ENCODE results near the gene C6orf118. TPM values are rescaled to one million over a fixed set of nuclear protein-coding genes. Genes with fewer than 3 reads are reported as not detected.

Gene C6orf118
- total RNA-seq, 1 experiment from 2014 or later, result not detected

GRCh38 chr6:165266621-165267020, 42.8 kb downstream of the C6orf118 start:
- no peak overlapping the region for H3K27ac Mint-ChIP-seq (ENCODE audit: unreplicated experiment)
- H3K36me3 Mint-ChIP-seq (ENCODE audit: insufficient read depth, unreplicated experiment), result no peaks in the 10 kb centered on the region
- no TSS peak for BruUV-seq (replicated peaks)
- no peak for DNase-seq
- CTCF ChIA-PET, result interaction anchor here (0.6 kb wide), 1 partner anchor 61 kb away, joined by 4 read pairs; no protein-coding TSS in a partner anchor
- no peaks in the 10 kb centered on the region for H3K4me1 Mint-ChIP-seq (ENCODE audit: low read depth, unreplicated experiment)
- H3K9me3 Mint-ChIP-seq (ENCODE audit: low read depth, unreplicated experiment), result no peaks in the 10 kb centered on the region
- H3K4me3 Mint-ChIP-seq (ENCODE audit: low read depth, unreplicated experiment), result no peak overlapping the region
- TF ChIP-seq CTCF (IDR thresholded peaks at IDR 0.05; ENCODE audit: unreplicated experiment), result no peak
- peaks cover 24% of the 10 kb centered on the region for H3K27me3 Mint-ChIP-seq (ENCODE audit: unreplicated experiment)
- intact Hi-C loops (cut with micrococcal nuclease; ENCODE audit: unreplicated experiment), result no loop called here

GRCh38 chr6:165266191-165266590, 43.2 kb downstream of the C6orf118 start:
- no peak for DNase-seq
- Mint-ChIP-seq H3K4me3 (ENCODE audit: low read depth, unreplicated experiment) (no peak overlapping the region), H3K27me3 (ENCODE audit: unreplicated experiment) (peaks cover 24% of the 10 kb centered on the region), H3K4me1 (ENCODE audit: low read depth, unreplicated experiment) (no peaks in the 10 kb centered on the region), H3K36me3 (ENCODE audit: insufficient read depth, unreplicated experiment) (no peaks in the 10 kb centered on the region), H3K27ac (ENCODE audit: unreplicated experiment) (no peak overlapping the region), H3K9me3 (ENCODE audit: low read depth, unreplicated experiment) (no peaks in the 10 kb centered on the region)
- intact Hi-C loops (cut with micrococcal nuclease; ENCODE audit: unreplicated experiment), result no loop called here
- no TSS peak for BruUV-seq (replicated peaks)
- CTCF ChIA-PET, result no interaction called here
- no peak for TF ChIP-seq CTCF (IDR thresholded peaks at IDR 0.05; ENCODE audit: unreplicated experiment)

- CTCF ChIA-PET, result no interaction called here
- H3K9me3 Mint-ChIP-seq (ENCODE audit: low read depth, unreplicated experiment), result peaks cover 15% of the 10 kb centered on the region
- BruUV-seq (replicated peaks), result no TSS peak
Observed at GRCh38 chr6:165260462-165260861, 48.9 kb downstream of the C6orf118 start.

GRCh38 chr6:165249808-165250207, 59.6 kb downstream of the C6orf118 start:
- CTCF ChIA-PET, result no interaction called here
- intact Hi-C loops (cut with micrococcal nuclease; ENCODE audit: unreplicated experiment), result loop anchor here (10.0 kb wide), 1 partner anchor 605 kb away; no protein-coding TSS in a partner anchor
- no TSS peak for BruUV-seq (replicated peaks)
- H3K27ac Mint-ChIP-seq (ENCODE audit: unreplicated experiment), result no peak overlapping the region
- H3K36me3 Mint-ChIP-seq (ENCODE audit: insufficient read depth, unreplicated experiment), result no peaks in the 10 kb centered on the region
- peaks cover 12% of the 10 kb centered on the region for H3K27me3 Mint-ChIP-seq (ENCODE audit: unreplicated experiment)
- no peak overlapping the region for H3K4me3 Mint-ChIP-seq (ENCODE audit: low read depth, unreplicated experiment)
- DNase-seq, result no peak
- TF ChIP-seq CTCF (IDR thresholded peaks at IDR 0.05; ENCODE audit: unreplicated experiment), result no peak
- peaks cover 11% of the 10 kb centered on the region for H3K4me1 Mint-ChIP-seq (ENCODE audit: low read depth, unreplicated experiment)
- no peaks in the 10 kb centered on the region for H3K9me3 Mint-ChIP-seq (ENCODE audit: low read depth, unreplicated experiment)

More at GRCh38 chr6:165260462-165260861, 48.9 kb downstream of the C6orf118 start:
- no peaks in the 10 kb centered on the region for H3K36me3 Mint-ChIP-seq (ENCODE audit: insufficient read depth, unreplicated experiment)
- no peak for TF ChIP-seq CTCF (IDR thresholded peaks at IDR 0.05; ENCODE audit: unreplicated experiment)
- intact Hi-C loops (cut with micrococcal nuclease; ENCODE audit: unreplicated experiment), result no loop called here
- H3K27me3 Mint-ChIP-seq (ENCODE audit: unreplicated experiment), result peaks cover 4% of the 10 kb centered on the region
- no peak overlapping the region for H3K27ac Mint-ChIP-seq (ENCODE audit: unreplicated experiment)
- no peak overlapping the region for H3K4me3 Mint-ChIP-seq (ENCODE audit: low read depth, unreplicated experiment)
- no peak for DNase-seq
- H3K4me1 Mint-ChIP-seq (ENCODE audit: low read depth, unreplicated experiment), result no peaks in the 10 kb centered on the region

Measured in Calu3 (cell line).